ENCODE data around the gene ACOT2. TPM values are rescaled to one million over a fixed set of nuclear protein-coding genes. Genes with fewer than 3 reads are reported as not detected.

Gene ACOT2
- total RNA-seq = 29.4 and 36.5 TPM in 2 replicates

GRCh38 chr14:73569185-73569958 lies at the start of gene ACOT2:
Gene ACOT2, plus strand, starts transcription at chr14:73569213. Its CDS starts 28 bp downstream, at chr14:73569241.

GRCh38 chr14:73591690-73592449 lies 22.9 kb downstream of the ACOT2 start, which contains the start of gene ACOT4:
Gene ACOT4, plus strand, starts transcription at chr14:73591873. Its CDS starts 87 bp downstream, at chr14:73591960.

GRCh38 chr14:73612339-73613045 lies 43.5 kb downstream of the ACOT2 start, which contains the start of gene ACOT6:
Gene ACOT6, plus strand, starts transcription at chr14:73612517. Its CDS starts 55 bp downstream, at chr14:73612572.

Other genes starting within 250 kb of the ACOT2 start
- 29.8 and 36.7 TPM in 2 replicates for gene NUMB, start 110.7 kb upstream of the ACOT2 start, total RNA-seq
- 13.5 and 22.7 TPM in 2 replicates for gene RIOX1, start 78.3 kb upstream of the ACOT2 start, total RNA-seq
- gene ACOT1, start 32.1 kb upstream of the ACOT2 start, total RNA-seq = 2.6 and 9.2 TPM in 2 replicates
- not detected in 2 replicates for gene HEATR4, start 10.3 kb upstream of the ACOT2 start, total RNA-seq
- 0.15 and 0.99 TPM in 2 replicates for gene ACOT4, start 22.7 kb downstream of the ACOT2 start, total RNA-seq
- not detected in 2 replicates for gene ACOT6, start 43.3 kb downstream of the ACOT2 start, total RNA-seq
- gene DNAL1, start 75.8 kb downstream of the ACOT2 start, total RNA-seq = 6.0 and 8.1 TPM in 2 replicates
- gene PNMA1, start 145.2 kb downstream of the ACOT2 start, total RNA-seq = 15.7 and 30.3 TPM in 2 replicates

Data from smooth muscle cell of trachea (primary cell).